ENCODE results near the gene HIRA.

- TF ChIP-seq EZH2 (IDR thresholded peaks at IDR 0.05; ENCODE audit: insufficient read depth, poor library complexity, severe bottlenecking) (no peak), EZH2phosphoT487 (IDR thresholded peaks at IDR 0.05; ENCODE audit: insufficient read depth, low read depth) (no peak)
These were observed 99.6 kb downstream of the HIRA start for GRCh38 chr22:19331975-19332374.
